Measurements from ENCODE around the gene PLEKHG4B. TPM values are rescaled to one million over a fixed set of nuclear protein-coding genes. Genes with fewer than 3 reads are reported as not detected.

PLEKHG4B gene
- total RNA-seq, 1 donor from 2014 or later: not detected

DNA sequence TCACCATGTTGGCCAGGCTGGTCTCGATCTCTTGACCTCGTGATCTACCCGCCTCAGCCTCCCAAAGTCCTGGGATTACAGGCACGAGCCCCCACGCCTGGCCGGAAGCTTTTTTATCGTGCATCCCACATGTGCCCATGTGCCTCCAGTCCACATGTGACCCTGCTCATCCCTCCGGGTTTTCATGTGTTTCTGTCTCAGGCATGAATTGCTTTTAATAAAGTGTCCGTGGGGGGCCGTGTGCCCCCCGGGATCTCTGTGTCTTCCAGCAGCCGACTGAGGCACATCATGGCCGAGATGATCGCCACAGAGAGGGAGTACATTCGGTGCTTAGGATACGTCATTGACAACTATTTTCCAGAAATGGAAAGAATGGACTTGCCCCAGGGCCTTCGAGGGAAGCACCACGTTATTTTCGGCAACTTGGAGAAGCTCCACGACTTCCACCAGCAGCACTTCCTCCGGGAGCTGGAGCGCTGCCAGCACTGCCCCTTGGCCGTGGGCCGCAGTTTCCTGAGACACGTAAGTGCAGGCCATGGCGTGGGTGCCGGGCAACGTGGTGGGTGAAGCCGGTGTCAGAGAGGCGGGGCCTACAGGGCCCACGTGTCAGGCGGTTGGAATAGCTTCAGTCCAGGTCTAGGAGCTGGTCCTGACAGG lies 77.2 kb downstream of the PLEKHG4B start:
- intact Hi-C loops (cut with micrococcal nuclease): no loop called here

GRCh38 chr5:169728-170094 lies 77.7 kb downstream of the PLEKHG4B start:
- intact Hi-C loops (cut with micrococcal nuclease): no loop called here

DNA sequence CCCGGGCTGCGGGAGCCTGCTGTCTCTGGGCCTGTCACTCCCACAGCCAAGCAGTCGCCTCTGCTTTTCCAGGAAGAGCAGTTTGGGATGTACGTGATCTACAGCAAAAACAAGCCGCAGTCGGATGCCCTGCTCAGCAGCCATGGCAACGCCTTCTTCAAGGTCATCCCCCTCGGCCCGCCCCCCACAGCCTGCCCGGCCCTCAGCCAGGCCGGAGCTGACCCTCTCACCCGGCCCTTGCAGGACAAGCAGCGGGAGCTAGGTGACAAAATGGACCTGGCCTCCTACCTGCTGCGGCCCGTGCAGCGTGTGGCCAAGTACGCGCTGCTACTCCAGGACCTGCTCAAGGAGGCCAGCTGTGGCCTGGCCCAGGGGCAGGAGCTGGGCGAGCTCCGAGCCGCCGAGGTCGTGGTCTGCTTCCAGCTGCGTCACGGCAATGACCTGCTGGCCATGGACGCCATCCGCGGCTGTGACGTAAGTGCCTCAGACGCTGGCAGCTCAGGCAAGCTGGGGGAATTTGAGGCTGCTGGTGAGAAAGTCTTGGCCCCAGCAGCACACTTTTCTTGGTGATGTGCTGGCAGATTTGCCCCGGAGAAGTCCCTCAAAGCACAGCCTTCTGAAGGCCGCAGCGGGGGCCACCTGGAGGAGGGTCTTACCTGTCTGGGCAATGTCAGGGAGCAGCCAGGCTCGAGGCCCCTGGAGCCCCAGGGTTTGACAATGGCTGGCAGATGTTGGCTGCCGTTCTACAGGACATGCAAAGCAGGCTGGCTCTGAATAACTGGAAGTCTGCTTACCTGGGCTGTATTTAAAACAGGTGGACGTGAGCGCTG lies 79.2 kb downstream of the PLEKHG4B start:
- intact Hi-C loops (cut with micrococcal nuclease): no loop called here

GRCh38 chr5:171801-172331 lies 79.9 kb downstream of the PLEKHG4B start:
- intact Hi-C loops (cut with micrococcal nuclease): no loop called here

DNA sequence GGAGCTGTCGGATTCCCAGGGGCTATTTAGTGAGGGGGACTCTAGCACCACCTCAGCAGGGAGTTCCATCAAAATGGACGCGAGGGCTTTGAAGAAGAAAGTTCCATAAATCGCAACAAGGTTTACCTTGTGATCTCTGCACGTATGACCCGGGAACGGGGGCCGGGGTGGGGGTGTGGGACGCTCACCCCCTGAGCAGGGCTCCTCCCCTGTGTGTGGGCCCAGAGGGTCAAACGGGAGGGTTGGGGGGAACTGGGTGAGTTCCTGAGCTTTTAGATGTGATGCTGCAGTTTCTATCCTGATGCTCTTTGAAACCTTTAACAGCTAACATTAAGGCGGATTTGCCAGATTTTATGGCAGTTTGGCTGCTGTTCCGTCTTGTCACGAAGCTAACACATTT lies 80.5 kb downstream of the PLEKHG4B start:
- intact Hi-C loops (cut with micrococcal nuclease): no loop called here

- intact Hi-C loops (cut with micrococcal nuclease): no loop called here
Measured at GRCh38 chr5:172841-173251, 80.9 kb downstream of the PLEKHG4B start.

DNA sequence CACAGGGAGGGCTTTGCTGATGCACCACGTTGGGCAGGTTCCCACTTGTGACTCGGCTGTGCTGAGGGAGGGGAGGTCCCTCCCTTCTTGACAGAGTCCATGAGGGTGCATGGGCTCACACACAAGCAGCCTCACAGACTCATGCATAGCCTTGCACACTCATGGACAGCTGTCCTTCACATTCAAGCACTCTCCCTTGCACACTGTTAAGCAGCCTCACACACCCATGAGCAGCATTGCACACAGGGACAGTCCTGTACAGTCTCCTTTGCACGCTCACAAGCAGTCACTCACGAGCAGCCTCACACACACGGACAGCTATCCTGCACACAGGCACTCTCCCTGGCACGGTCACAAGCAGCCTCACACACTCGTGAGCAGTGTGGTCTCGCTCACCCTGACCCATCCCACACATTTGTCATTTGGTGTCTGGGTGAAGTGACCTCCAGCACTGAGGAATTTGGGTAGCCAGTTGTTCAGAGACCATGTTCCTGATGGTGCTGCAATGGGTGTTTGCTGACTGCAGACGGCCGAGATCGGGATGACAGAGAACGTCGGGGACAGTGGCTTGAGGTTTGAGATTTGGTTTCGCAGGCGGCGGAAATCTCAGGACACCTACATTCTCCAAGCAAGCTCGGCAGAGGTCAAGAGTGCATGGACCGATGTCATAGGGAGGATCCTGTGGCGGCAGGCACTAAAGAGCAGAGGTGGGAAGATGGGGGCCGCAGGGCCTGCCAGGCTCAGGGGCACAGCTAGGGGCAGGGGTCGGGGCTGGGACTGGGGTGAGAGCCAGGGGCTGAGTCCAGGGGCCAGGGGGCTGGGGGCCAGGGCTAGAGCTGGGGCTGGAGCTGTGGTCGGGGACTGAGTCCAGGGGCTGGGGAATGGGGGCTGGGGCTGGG lies 81.7 kb downstream of the PLEKHG4B start:
- intact Hi-C loops (cut with micrococcal nuclease): no loop called here

- intact Hi-C loops (cut with micrococcal nuclease): no loop called here
Measured at GRCh38 chr5:174291-174600, 82.3 kb downstream of the PLEKHG4B start.

DNA sequence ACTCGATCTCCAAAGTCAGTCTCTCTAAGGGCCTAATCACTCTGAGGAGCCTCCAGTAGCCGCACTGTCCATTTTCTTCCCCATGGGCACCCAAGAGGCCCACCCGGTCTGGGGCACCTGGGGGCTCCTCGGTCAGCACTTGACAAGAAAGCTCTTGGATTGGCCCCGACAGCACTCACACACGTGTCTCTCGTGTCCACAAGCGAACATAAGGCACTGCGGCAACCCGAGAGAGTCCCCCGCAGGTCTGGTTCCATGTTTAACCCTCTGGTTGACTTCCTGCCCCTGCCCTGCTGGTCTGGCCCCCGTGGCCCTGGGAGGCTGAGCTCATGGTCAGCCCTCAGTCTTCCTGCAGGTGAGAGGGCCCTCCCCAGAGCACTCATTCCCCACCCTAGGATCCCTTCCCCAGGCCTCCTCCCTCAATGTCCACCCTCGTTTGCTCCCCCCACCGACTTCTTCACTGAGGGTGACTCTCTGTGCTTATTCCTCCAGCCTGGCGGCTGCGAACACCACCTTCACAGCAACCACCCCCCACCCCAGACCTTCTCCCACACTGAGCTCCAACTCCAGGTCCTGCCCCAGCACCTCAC lies 83.0 kb downstream of the PLEKHG4B start:
- intact Hi-C loops (cut with micrococcal nuclease): no loop called here

GRCh38 chr5:176296-176823 lies 84.4 kb downstream of the PLEKHG4B start:
- intact Hi-C loops (cut with micrococcal nuclease): no loop called here

- intact Hi-C loops (cut with micrococcal nuclease): no loop called here
Measured at GRCh38 chr5:178110-178509, 86.1 kb downstream of the PLEKHG4B start.

DNA sequence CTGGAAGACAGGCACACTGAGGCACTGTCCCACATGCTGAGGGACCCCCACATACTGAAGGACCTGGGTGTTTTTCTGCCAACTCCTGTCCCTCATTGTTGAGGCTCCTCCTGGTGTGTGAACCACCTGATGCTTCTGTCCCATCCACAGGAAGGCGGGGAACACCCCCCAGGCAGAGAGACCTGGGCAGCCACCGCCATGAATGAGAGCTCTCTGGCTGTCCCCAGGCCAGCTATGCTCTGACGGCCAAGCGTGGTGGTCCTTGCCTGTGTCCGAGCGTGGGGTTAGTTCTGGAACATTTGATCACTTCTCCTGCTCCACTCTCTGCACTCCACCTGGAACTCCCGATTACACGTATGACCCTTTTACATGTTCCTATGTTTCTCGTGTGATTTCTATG lies 87.4 kb downstream of the PLEKHG4B start:
- intact Hi-C loops (cut with micrococcal nuclease): no loop called here

GRCh38 chr5:180286-180918 lies 88.4 kb downstream of the PLEKHG4B start:
- intact Hi-C loops (cut with micrococcal nuclease): no loop called here

DNA sequence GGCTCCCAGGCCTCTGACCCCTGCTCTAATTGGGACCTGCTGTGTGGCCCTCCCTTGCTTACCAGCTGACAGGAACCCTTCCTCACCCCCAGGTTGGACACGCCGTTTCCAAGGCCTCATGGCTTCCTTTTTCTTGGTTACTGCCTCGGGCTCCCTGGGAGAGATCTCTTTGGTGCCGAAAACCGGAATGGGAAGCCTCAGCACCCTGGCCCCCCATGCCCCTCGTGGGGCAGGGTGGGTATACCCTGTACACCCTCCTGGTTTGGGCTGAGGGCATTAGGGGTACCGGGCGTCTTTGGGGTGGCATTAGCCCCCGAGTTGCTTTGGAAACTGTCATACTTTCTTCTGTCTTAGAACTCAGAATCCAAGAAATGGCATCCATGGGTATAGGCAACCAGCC lies 89.2 kb downstream of the PLEKHG4B start:
- intact Hi-C loops (cut with micrococcal nuclease): no loop called here

- intact Hi-C loops (cut with micrococcal nuclease): no loop called here
Measured at GRCh38 chr5:181566-181965, 89.6 kb downstream of the PLEKHG4B start.

DNA sequence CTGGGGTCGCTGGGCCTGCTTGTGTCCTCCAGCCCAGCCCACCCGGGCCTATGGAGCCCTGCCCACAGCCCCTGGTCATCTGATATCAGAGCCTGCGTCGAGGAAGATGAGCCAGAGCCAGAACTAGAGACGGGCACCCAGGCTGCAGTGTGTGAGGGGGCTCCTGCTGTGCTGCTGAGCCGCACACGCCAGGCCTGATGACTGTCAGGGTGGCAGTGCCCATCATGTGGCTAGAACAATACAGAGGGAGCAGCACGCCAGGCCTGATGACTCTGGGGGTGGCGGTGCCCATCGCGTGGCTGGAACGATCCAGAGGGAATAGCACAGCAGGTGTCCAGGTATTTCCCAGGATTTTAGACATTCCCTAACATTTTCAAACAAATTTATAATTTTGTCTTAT lies 90.2 kb downstream of the PLEKHG4B start:
- intact Hi-C loops (cut with micrococcal nuclease): no loop called here

GRCh38 chr5:184471-184870 lies 92.5 kb downstream of the PLEKHG4B start:
- intact Hi-C loops (cut with micrococcal nuclease): no loop called here

DNA sequence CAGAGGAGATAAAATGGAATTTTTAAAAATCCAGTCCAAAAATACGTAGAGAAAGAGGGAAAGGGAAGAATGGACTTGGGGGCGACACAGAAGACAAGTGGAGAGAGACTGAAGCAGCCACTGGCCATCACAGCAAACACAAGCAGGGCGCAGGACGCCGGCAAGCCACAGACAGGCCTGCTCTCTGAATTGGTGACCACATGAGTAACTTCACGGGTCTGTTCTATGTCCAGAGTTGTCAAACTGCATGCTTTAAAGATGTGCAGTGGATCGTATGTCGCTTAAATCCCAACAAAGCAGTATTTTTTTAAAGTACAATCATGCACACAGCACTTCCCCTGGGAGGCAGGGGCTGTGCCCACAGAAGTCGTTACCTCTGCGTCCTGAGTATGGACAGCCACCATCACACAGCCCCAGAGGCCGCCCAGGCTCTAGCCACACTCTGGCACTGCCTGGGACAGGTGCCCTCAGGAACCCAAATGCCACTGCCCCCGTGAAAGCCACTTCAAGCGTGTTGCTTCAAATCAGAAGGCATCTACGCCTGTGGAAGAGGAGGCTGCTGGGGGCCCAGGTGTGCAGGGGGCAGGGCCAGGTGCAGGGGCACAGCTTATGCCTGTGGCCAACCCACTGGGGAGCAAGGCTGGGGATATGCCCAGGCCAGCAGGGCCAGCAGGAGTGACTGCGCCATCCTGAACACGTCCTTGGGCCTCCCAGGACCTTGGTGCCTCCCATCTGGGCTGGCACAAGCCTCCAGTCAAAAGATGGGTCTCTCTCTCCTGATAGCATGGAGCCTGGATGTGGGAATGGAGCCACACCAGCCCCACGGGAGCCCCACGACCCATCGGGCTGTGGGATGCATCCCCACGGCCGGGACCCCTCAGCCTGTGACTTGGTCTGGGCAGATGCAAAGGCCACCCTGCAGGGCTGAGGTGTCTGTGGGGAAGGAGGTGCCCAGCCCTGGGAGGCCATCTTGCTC lies 93.4 kb downstream of the PLEKHG4B start:
- intact Hi-C loops (cut with micrococcal nuclease): no loop called here
